IMR-90 (cell line): ENCODE data around the gene OR2J3.

Source experiments
- BHLHE40 ChIP-seq: fragments of 150-350 bp; IDR thresholded peaks from 2 replicates; pipeline ENCODE4 v1.6.1; 2016; ENCODE audit warnings: mild to moderate bottlenecking, low read depth, low read length
- CEBPB ChIP-seq: IDR thresholded peaks from 2 replicates; pipeline ENCODE4 v1.6.1; 2012; ENCODE audit warnings: low read depth, low read length, improper control_type of control experiment
- CHD1 ChIP-seq: IDR thresholded peaks from 2 replicates; pipeline ENCODE4 v1.6.1; 2012; ENCODE audit warnings: low read depth, low read length, improper control_type of control experiment
- FOS ChIP-seq: fragments of 150-350 bp; IDR thresholded peaks from 2 replicates; pipeline ENCODE4 v1.6.1; 2016; ENCODE audit warnings: low read depth, low read length
- MAFK ChIP-seq: IDR thresholded peaks from 2 replicates; pipeline ENCODE4 v1.6.1; 2012; ENCODE audit warnings: low read depth, low read length, improper control_type of control experiment
- MAZ ChIP-seq: IDR thresholded peaks from 2 replicates; pipeline ENCODE4 v1.6.1; 2012; ENCODE audit warnings: low read depth, mild to moderate bottlenecking, low read length, improper control_type of control experiment, moderate library complexity, borderline replicate concordance
- MXI1 ChIP-seq: IDR thresholded peaks from 2 replicates; pipeline ENCODE4 v1.6.1; 2012; ENCODE audit warnings: low read depth, mild to moderate bottlenecking, low read length, moderate library complexity, borderline replicate concordance
- POLR2A ChIP-seq: IDR thresholded peaks from 2 replicates; pipeline ENCODE4 v1.6.1; 2012; ENCODE audit warnings: mild to moderate bottlenecking, low read depth, low read length
- RAD21 ChIP-seq: IDR thresholded peaks from 2 replicates; pipeline ENCODE4 v1.6.1; 2012; ENCODE audit warnings: low read length, improper control_type of control experiment
- SMC3 ChIP-seq: fragments of 150-350 bp; IDR thresholded peaks from 2 replicates; pipeline ENCODE4 v1.6.1; 2016; ENCODE audit warnings: low read depth, mild to moderate bottlenecking, antibody characterized with exemption, low read length, moderate library complexity
- TF ChIP-seq, protein P1 (sequence below): conservative IDR thresholded peaks from 2 replicates; pipeline ENCODE4 v1.5.1; 2012; ENCODE audit warnings: mild to moderate bottlenecking, low read depth, low read length, improper control_type of control experiment
- TF ChIP-seq, protein P2 (sequence below): fragments of 150-350 bp; IDR thresholded peaks from 2 replicates; pipeline ENCODE4 v1.6.1; 2016; ENCODE audit warnings: low read depth, mild to moderate bottlenecking, low read length, moderate library complexity, borderline replicate concordance
- TF ChIP-seq, protein P3 (sequence below): fragments of 150-350 bp; IDR thresholded peaks from 2 replicates; pipeline ENCODE4 v1.6.1; 2017; ENCODE audit warnings: mild to moderate bottlenecking, antibody characterized with exemption, low read length, low read depth

DNA sequence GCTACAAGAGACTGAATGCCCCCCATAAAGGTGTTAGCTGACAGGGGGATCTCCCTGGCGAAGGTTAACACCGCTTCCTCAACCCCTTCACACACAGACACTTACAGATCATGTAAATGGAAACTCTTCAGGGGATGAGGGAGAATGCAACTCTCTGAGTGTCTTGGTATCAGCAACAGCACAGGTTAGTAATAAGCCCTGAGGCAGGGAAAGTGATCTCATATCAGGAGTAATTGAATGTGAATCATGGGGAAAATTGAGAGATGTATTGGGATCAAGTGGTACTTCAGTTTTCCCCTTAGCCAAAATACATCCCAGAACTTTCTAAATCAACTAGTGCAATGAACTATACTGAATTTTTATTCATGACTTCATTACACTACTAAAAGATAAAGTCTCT, 23.8 kb downstream of the OR2J3 start:
- TF ChIP-seq POLR2A (no peak), RAD21 (no peak), BHLHE40 (no peak), MAZ (no peak), MAFK (no peak), MXI1 (no peak), SMC3 (no peak), CHD1 (no peak), FOS (no peak), CEBPB (no peak)
- TF ChIP-seq, protein P1, sequence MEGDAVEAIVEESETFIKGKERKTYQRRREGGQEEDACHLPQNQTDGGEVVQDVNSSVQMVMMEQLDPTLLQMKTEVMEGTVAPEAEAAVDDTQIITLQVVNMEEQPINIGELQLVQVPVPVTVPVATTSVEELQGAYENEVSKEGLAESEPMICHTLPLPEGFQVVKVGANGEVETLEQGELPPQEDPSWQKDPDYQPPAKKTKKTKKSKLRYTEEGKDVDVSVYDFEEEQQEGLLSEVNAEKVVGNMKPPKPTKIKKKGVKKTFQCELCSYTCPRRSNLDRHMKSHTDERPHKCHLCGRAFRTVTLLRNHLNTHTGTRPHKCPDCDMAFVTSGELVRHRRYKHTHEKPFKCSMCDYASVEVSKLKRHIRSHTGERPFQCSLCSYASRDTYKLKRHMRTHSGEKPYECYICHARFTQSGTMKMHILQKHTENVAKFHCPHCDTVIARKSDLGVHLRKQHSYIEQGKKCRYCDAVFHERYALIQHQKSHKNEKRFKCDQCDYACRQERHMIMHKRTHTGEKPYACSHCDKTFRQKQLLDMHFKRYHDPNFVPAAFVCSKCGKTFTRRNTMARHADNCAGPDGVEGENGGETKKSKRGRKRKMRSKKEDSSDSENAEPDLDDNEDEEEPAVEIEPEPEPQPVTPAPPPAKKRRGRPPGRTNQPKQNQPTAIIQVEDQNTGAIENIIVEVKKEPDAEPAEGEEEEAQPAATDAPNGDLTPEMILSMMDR, result no peak
- TF ChIP-seq, protein P2, sequence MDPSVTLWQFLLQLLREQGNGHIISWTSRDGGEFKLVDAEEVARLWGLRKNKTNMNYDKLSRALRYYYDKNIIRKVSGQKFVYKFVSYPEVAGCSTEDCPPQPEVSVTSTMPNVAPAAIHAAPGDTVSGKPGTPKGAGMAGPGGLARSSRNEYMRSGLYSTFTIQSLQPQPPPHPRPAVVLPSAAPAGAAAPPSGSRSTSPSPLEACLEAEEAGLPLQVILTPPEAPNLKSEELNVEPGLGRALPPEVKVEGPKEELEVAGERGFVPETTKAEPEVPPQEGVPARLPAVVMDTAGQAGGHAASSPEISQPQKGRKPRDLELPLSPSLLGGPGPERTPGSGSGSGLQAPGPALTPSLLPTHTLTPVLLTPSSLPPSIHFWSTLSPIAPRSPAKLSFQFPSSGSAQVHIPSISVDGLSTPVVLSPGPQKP, result no peak
- TF ChIP-seq, protein P3, sequence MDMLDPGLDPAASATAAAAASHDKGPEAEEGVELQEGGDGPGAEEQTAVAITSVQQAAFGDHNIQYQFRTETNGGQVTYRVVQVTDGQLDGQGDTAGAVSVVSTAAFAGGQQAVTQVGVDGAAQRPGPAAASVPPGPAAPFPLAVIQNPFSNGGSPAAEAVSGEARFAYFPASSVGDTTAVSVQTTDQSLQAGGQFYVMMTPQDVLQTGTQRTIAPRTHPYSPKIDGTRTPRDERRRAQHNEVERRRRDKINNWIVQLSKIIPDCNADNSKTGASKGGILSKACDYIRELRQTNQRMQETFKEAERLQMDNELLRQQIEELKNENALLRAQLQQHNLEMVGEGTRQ, result no peak
